ENCODE results near the gene COL4A5.

DNA sequence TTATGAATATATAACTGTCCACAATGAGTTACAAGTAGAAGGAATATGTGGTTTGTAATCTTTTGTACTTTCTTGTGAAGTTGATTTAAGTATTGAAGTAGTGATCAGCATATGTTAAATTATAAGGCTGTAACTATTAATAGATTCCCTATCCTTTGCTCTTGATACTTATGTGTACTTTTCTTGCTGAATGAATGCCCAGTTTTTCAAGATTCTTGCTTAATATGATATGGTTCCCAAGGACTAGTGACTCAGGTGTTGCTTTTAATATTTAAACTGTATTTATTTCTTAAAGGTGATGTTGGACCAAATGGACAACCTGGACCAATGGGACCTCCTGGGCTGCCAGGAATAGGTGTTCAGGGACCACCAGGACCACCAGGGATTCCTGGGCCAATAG is 175.0 kb downstream of the COL4A5 start:
- TF ChIP-seq, protein P1, sequence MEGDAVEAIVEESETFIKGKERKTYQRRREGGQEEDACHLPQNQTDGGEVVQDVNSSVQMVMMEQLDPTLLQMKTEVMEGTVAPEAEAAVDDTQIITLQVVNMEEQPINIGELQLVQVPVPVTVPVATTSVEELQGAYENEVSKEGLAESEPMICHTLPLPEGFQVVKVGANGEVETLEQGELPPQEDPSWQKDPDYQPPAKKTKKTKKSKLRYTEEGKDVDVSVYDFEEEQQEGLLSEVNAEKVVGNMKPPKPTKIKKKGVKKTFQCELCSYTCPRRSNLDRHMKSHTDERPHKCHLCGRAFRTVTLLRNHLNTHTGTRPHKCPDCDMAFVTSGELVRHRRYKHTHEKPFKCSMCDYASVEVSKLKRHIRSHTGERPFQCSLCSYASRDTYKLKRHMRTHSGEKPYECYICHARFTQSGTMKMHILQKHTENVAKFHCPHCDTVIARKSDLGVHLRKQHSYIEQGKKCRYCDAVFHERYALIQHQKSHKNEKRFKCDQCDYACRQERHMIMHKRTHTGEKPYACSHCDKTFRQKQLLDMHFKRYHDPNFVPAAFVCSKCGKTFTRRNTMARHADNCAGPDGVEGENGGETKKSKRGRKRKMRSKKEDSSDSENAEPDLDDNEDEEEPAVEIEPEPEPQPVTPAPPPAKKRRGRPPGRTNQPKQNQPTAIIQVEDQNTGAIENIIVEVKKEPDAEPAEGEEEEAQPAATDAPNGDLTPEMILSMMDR (IDR thresholded peaks at IDR 0.05): no peak
- TF ChIP-seq SIN3A (IDR thresholded peaks at IDR 0.05; ENCODE audit: borderline replicate concordance, insufficient read depth, low read depth, low read length): no peak
- TF ChIP-seq, protein P2, sequence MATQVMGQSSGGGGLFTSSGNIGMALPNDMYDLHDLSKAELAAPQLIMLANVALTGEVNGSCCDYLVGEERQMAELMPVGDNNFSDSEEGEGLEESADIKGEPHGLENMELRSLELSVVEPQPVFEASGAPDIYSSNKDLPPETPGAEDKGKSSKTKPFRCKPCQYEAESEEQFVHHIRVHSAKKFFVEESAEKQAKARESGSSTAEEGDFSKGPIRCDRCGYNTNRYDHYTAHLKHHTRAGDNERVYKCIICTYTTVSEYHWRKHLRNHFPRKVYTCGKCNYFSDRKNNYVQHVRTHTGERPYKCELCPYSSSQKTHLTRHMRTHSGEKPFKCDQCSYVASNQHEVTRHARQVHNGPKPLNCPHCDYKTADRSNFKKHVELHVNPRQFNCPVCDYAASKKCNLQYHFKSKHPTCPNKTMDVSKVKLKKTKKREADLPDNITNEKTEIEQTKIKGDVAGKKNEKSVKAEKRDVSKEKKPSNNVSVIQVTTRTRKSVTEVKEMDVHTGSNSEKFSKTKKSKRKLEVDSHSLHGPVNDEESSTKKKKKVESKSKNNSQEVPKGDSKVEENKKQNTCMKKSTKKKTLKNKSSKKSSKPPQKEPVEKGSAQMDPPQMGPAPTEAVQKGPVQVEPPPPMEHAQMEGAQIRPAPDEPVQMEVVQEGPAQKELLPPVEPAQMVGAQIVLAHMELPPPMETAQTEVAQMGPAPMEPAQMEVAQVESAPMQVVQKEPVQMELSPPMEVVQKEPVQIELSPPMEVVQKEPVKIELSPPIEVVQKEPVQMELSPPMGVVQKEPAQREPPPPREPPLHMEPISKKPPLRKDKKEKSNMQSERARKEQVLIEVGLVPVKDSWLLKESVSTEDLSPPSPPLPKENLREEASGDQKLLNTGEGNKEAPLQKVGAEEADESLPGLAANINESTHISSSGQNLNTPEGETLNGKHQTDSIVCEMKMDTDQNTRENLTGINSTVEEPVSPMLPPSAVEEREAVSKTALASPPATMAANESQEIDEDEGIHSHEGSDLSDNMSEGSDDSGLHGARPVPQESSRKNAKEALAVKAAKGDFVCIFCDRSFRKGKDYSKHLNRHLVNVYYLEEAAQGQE (IDR thresholded peaks at IDR 0.05; ENCODE audit: insufficient read depth in 1 of 2, low read depth in 2 of 2, low read length in 1 of 2): no peak
